ENCODE data around the gene COX5B. TPM values are rescaled to one million over a fixed set of nuclear protein-coding genes. Genes with fewer than 3 reads are reported as not detected.

Gene COX5B
- total RNA-seq, 1 experiment from 2014 or later: 1,015 TPM

- H3K36me3 ChIP-seq (ENCODE audit: low read depth, low read length): peaks cover 24% of the 10 kb centered on the region
- no peaks in the 10 kb centered on the region for H3K27me3 ChIP-seq (ENCODE audit: low read length)
- peak overlapping the region; percentile 9 for H3K27ac ChIP-seq (ENCODE audit: low read length)
- peaks cover 11% of the 10 kb centered on the region for H3K4me1 ChIP-seq (ENCODE audit: insufficient read depth, low read length)
- no peaks in the 10 kb centered on the region for H3K9me2 ChIP-seq (replicated peaks; ENCODE audit: low read length)
- peak; percentile 55 for ATAC-seq
- H3K79me2 ChIP-seq (ENCODE audit: low read length): peaks cover 23% of the 10 kb centered on the region
- BruUV-seq (replicated peaks): TSS peak; percentile 93
- no peak for TF ChIP-seq EZH2 (IDR thresholded peaks at IDR 0.05; ENCODE audit: low read length, unreplicated experiment)
- TF ChIP-seq CTCF (conservative IDR thresholded peaks at IDR 0.05; ENCODE audit: low read depth, low read length): no peak
- TF ChIP-seq EZH2phosphoT487 (IDR thresholded peaks at IDR 0.05; ENCODE audit: borderline replicate concordance, low read length): no peak
- H2AFZ ChIP-seq (ENCODE audit: low read length): peak overlapping the region; percentile 85
- no peaks in the 10 kb centered on the region for H3K9me3 ChIP-seq (ENCODE audit: low read length)
- peak overlapping the region; percentile 89 for H3K4me2 ChIP-seq (ENCODE audit: low read length)
- H3K4me3 ChIP-seq (ENCODE audit: low read length): peak overlapping the region; percentile 83
- no peaks in the 10 kb centered on the region for H3F3A ChIP-seq (ENCODE audit: low read length, unreplicated experiment)
- POLR2A ChIA-PET (ENCODE audit: unreplicated experiment): interaction anchor here (0.6 to 1.4 kb wide), 3 partner anchors 18 to 628 kb away, joined by 3 to 12 read pairs (median 6); no protein-coding TSS in a partner anchor
- H4K20me1 ChIP-seq (ENCODE audit: low read length): no peaks in the 10 kb centered on the region
- intact Hi-C loops (cut with micrococcal nuclease): loop anchor here (1.0 kb wide), 1 partner anchor 19 kb away; the partner anchor contains the start of gene ACTR1B
- H3K9ac ChIP-seq (ENCODE audit: low read length): peak overlapping the region; percentile 91
- CTCF ChIA-PET: interaction anchor here (1.8 kb wide), 1 partner anchor 19 kb away, joined by 16 read pairs; the partner anchor contains the start of gene ACTR1B
- DNase-seq: no peak
Observed at GRCh38 chr2:97645112-97645694, 659 bp upstream of the COX5B start.

- ChIA-PET POLR2A (ENCODE audit: unreplicated experiment) (no interaction called here), CTCF (interaction anchor here (1.8 kb wide), 1 partner anchor 17 kb away, joined by 16 read pairs; the partner anchor contains the start of gene ACTR1B)
- TF ChIP-seq EZH2 (IDR thresholded peaks at IDR 0.05; ENCODE audit: low read length, unreplicated experiment): no peak
- TF ChIP-seq EZH2phosphoT487 (IDR thresholded peaks at IDR 0.05; ENCODE audit: borderline replicate concordance, low read length): no peak
- TF ChIP-seq CTCF (conservative IDR thresholded peaks at IDR 0.05; ENCODE audit: low read depth, low read length): no peak
- Histone ChIP-seq H4K20me1 (ENCODE audit: low read length) (no peaks in the 10 kb centered on the region), H3K36me3 (ENCODE audit: low read depth, low read length) (peaks cover 24% of the 10 kb centered on the region), H3K27me3 (ENCODE audit: low read length) (no peaks in the 10 kb centered on the region), H3K4me1 (ENCODE audit: insufficient read depth, low read length) (peaks cover 11% of the 10 kb centered on the region), H3K27ac (ENCODE audit: low read length) (no peak overlapping the region), H3K4me2 (ENCODE audit: low read length) (peak overlapping the region; percentile 86), H3K4me3 (ENCODE audit: low read length) (peak overlapping the region; percentile 83), H3K9ac (ENCODE audit: low read length) (peak overlapping the region; percentile 91), H3K9me2 (replicated peaks; ENCODE audit: low read length) (no peaks in the 10 kb centered on the region), H2AFZ (ENCODE audit: low read length) (no peak overlapping the region), H3K9me3 (ENCODE audit: low read length) (no peaks in the 10 kb centered on the region), H3K79me2 (ENCODE audit: low read length) (peaks cover 23% of the 10 kb centered on the region), H3F3A (ENCODE audit: low read length, unreplicated experiment) (no peaks in the 10 kb centered on the region)
- no peak for ATAC-seq
- intact Hi-C loops (cut with micrococcal nuclease): no loop called here
- BruUV-seq (replicated peaks): no TSS peak
- no peak for DNase-seq
Observed at GRCh38 chr2:97646977-97647376, 1.1 kb downstream of the COX5B start.

GRCh38 chr2:97651114-97651513 lies 5.3 kb downstream of the COX5B start:
- ChIA-PET POLR2A (ENCODE audit: unreplicated experiment) (no interaction called here), CTCF (no interaction called here)
- Histone ChIP-seq H3K9ac (ENCODE audit: low read length) (no peak overlapping the region), H3F3A (ENCODE audit: low read length, unreplicated experiment) (no peaks in the 10 kb centered on the region), H3K27ac (ENCODE audit: low read length) (no peak overlapping the region), H3K9me2 (replicated peaks; ENCODE audit: low read length) (no peaks in the 10 kb centered on the region), H3K4me2 (ENCODE audit: low read length) (no peak overlapping the region), H3K4me3 (ENCODE audit: low read length) (no peak overlapping the region), H3K27me3 (ENCODE audit: low read length) (no peaks in the 10 kb centered on the region), H4K20me1 (ENCODE audit: low read length) (no peaks in the 10 kb centered on the region), H3K9me3 (ENCODE audit: low read length) (0 out of 2 replicates have a peak, but pooled peaks cover 5% of the 10 kb centered on the region), H3K4me1 (ENCODE audit: insufficient read depth, low read length) (peaks cover 5% of the 10 kb centered on the region; the same call in 1 of the 2 replicates), H3K36me3 (ENCODE audit: low read depth, low read length) (peaks cover 40% of the 10 kb centered on the region), H3K79me2 (ENCODE audit: low read length) (peaks cover 21% of the 10 kb centered on the region), H2AFZ (ENCODE audit: low read length) (no peak overlapping the region)
- intact Hi-C loops (cut with micrococcal nuclease): no loop called here
- BruUV-seq (replicated peaks): no TSS peak
- TF ChIP-seq EZH2phosphoT487 (IDR thresholded peaks at IDR 0.05; ENCODE audit: borderline replicate concordance, low read length): no peak
- no peak for TF ChIP-seq CTCF (conservative IDR thresholded peaks at IDR 0.05; ENCODE audit: low read depth, low read length)
- no peak for TF ChIP-seq EZH2 (IDR thresholded peaks at IDR 0.05; ENCODE audit: low read length, unreplicated experiment)
- no peak for DNase-seq
- no peak for ATAC-seq

Measured in PC-3 (cell line).